HG03064 (cell line): Measurements from ENCODE around the gene GNAI2.
A peak's percentile ranks its signal among the peaks of the same experiment; 100 is the strongest.
"Not testable (repeated sequence)": the region's sequence is repeated elsewhere in the genome, so short reads cannot be mapped to it uniquely, and the experiment has no call there.

Experiments used
- ATAC-seq: cut with Tn5 transposase; IDR thresholded peaks from one replicate; pipeline ENCODE4 v1.9.1; 2021; ENCODE audit warnings: low read depth; ENCODE audit not compliant: unreplicated experiment

The GNAI2 gene

GRCh38 chr3:50221411-50222168, 14.4 kb upstream of the GNAI2 start:
- no peak for ATAC-seq

DNA sequence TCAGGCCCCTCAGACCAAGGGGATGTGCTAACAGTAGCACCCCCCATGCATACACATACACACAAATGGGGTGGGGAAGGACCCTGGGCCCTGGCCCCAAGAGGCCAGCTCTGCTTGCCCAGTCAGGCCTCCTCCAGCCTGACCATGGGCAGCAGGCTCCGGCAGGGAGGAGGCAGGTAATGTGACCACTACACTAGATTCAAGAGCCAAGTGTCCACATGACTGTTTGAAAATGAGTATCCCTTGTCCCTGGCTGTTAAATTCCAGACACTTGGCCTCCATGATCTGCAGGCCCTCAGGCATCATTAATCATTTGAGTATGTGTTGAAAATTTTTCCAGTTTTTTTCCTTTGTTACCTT, 13.9 kb upstream of the GNAI2 start:
- ATAC-seq, result no peak

- ATAC-seq, result no peak
These were observed 11.4 kb upstream of the GNAI2 start for GRCh38 chr3:50224639-50225038.

DNA sequence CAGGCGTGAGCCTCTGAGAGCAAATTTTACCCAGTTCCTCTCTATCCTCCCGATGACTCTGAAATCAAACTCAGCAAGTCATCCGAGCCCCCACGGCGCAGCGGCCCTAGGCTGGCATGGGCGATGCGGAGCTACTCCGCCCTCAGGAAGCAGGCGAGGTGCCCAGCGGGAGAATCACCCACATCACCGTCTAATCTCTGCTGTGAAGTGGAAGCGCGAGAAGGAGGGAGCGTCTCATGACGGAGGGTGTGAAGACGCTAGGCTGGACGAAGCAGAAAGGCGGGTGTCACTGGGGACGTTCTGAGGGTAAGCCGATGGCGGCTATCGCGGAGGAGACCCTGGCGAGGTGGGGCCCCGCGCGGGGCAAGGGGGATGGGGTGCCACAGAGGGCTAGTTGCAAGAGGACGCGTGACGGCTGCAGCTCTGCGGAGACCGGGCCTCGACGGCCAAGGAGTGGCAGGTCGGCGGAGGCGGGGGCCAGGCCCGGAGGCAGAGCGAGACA, 9.1 kb upstream of the GNAI2 start:
- ATAC-seq, result peak; percentile 3

GRCh38 chr3:50227390-50228183, 8.4 kb upstream of the GNAI2 start:
- peak; percentile 59 for ATAC-seq

DNA sequence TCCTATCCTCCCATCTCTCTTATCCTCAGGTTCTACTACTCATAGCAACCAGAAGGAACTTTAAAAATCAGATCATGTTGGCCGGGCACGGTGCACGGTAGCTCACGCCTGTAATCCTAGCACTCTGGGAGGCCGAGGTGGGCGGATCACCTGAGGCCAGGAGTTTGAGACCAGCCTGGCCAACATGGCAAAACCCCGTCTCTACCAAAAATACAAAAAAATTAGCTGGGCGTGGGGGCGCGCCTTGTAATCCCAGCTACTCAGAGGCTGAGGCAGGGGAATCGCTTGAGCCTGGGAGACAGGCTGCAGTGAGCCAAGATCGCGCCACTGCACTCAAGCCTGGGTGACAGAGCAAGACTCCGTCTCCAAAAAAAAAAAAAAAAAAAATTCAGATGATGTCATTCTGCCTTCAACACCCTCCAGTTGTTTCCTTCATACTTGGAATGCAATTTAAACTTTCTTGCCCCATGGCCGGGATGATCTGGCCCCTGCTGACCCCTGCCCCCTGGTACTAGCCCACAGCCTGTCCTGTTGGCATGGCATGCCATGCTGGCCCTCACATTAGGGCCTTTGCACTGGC, 7.7 kb upstream of the GNAI2 start:
- not testable (repeated sequence) for ATAC-seq

DNA sequence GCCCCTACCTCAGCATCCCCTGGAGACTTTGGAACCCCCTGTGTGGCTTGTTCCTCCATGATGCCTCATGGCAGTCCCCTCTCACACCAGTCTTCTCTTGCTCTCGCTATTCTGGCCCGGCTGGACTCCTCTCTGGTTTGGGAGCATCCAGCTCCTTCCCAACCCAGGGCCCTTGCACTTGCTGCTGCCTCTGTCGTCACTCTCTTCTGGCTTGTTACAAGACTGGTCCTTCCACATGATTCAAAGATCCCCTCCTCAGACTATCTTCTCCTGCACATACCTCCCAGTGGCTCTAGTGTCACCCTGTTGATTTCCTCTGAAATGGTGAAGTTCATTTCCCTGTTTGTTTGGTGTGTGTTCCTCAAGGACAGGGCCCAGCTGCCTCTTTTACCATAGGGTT, 6.5 kb upstream of the GNAI2 start:
- ATAC-seq, result no peak

DNA sequence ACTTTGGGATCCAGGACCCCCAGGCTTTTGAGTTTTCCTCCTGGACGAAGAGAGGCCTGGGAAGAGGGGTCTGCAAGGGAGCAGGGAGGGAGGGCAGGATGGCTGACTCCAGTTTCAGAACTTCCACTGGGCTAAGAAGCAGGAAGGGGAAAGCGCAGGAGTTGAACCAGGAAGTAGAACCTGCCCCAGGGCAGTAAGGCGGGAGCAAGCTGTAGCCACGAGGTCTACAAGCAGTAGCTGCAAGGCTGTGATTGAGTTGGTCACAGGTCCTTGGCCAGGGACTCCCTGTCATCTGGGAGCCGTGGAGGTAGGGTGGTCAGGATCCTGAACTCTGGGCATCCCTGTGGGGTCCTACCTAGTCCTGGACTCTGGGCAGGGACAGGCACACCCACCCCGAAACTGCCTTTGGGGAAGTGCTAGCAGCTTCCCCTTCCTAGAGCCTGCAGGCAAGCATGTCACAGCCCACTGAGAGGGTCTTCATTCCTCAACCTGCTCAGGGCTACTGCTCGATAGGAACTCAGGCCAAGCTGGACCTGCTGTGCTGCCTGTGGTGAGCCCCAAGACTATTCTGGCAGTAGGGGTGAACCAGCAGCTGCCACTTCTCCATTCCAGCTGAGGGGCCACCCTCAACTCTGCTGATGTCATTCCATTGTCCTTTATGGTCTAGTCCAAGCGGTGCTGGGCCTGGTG, 5.8 kb upstream of the GNAI2 start:
- ATAC-seq, result no peak

- no peak for ATAC-seq
These were observed 5.2 kb upstream of the GNAI2 start for GRCh38 chr3:50230794-50231125.

DNA sequence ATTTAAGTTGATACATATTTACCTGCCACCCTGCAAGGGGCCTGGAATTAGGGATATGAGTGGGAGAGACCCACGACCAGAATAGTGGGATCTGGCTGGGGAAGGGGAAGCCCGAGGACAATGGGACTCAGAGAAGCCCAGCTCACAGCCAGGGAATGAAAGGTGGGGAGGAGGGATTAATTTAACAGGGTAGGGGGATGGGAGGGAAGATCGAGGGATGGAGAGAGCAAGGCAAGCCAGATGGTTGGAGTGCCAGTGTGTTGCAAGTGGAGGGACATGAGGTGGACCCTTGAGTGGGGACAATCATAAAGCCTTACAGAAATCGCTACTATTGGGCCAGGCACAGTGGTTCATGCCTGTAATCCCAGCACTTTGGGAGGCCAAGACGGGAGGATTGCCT, 4.4 kb upstream of the GNAI2 start:
- no peak for ATAC-seq

GRCh38 chr3:50232303-50232702, 3.7 kb upstream of the GNAI2 start:
- no peak for ATAC-seq

GRCh38 chr3:50233176-50233575, 2.8 kb upstream of the GNAI2 start:
- ATAC-seq, result no peak

DNA sequence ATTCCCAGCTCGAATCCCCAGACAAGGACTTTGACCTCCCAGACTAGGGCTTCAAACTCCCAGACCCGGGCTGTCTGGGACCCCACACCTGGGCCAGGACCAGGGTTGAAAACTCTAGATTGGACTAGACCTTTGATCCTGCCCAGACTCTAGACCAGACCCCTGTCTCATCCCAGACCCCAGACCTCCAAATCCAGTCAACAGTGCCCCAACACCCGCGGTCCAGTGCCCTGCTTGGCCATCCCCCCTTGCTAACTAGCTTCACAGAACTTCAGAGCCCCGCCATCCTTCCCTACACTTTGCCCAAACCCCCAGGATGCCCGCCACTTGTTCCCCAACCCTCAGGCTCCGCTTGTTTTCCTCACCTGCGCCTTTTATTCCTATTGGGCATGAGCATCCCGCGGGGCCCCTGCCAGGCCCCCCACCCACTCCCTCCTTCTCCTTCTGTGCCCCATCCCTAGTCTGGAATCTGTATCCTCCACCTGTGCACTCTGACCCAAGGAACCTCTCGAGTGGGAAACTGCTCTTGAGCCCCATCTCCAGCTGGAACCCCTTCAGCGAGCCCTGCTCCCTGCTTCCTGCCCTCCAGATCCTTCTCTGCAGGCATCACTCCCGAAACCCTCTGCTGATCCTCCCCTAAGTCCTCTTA, 604 bp downstream of the GNAI2 start:
- ATAC-seq, result no peak

- ATAC-seq, result no peak
These were observed 1.2 kb downstream of the GNAI2 start for GRCh38 chr3:50237133-50237651.

DNA sequence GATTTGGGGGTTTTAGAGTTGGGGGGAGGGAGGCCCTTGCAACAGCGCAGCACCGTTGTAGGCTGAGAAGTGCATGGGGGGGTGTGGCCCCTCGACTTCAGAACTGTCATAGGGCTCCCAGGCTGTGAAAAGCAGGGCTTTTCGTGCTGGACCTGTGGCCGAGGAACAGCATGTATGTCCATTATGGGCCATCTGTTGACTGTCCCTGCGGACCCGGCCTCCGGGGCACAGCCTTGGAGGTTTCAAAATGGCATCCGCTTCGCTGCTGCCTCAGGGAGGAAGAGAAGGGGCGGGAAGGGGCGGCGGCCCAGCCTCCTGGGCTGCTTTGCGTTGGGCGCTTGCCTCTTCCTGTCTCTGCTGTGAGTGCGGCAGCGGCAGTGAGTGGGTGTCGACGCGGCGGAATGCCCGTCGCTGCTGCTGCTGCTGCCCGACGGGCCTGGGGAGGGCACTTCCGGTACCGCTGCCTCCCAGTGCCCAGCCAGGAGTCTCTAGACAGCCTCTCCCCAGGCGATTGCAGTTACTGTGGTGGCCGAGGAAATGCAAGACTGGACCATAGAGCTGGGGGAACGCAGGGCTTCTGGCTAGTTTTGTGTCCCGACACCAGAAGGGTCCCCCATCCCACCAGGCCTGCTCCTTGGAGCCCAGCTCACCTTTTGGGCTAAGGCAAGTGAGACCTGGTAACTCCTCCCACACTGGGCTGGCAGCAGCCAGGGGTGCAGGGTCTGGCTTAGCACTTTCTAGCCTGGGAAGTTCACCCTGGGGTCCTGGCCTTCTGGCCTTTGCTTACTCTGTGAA, 1.9 kb downstream of the GNAI2 start:
- peak; percentile 25 for ATAC-seq

DNA sequence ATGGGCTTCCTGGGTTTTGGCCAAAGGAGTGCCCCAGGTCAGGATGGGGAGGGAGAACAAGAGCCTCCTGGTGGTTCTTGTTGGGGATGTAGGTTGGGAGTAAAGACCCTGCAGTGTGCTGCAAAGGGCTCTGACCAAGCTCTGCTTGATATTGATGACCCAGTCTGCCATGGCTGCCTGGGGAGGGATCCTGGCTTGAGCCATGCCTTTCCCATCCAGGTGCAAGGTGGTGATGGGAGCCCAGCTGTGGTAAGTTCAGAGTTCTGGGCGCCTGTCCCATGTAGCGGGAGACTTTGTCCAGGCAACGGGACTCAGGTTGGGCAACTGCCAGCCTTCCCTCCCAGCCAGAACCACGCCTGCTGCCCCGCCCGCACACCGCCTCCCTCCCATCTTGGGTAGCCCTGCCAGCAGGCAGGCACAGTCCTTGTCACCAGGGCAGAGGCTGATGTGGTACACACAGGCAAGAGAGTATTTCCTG, 2.6 kb downstream of the GNAI2 start:
- ATAC-seq, result no peak

DNA sequence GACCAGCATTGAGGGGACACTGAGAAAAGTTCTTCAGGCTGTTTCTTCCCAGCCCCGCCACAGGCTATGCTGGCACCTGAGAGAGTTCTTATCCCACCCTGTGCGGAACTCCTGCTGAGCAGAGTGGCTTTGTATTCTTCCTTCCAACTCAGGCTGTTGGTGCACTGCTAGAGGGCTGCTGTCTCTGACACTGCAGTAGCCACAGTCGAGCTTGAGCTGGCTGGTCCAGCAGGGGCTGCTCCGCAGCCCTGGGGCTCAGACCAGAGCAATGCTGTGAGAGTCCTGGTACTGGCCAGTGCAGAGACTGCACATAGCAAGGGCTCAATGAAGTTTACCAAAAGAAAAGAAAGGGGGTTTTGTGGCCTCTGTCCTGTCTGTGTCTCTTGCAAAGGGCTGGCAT, 3.6 kb downstream of the GNAI2 start:
- no peak for ATAC-seq

DNA sequence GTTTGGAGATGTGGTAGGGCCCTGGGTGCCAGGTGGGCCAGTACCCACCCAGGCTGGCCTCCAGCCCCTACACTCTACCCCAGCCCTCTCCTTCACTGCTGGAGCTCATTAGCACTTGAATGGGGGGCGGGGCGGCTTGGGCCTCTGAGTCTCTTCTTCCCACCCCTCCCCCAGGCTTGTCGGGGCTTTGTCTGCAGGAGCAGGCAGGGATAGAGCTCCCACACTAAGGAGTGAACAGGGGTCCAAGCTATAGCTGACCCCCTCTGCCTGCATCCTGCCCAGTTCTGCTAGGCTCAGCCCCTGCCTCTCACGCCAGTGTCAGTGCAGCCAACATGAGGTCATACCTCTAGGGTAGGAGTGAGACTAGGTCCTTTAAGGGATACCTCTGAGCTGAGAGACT, 5.2 kb downstream of the GNAI2 start:
- no peak for ATAC-seq

DNA sequence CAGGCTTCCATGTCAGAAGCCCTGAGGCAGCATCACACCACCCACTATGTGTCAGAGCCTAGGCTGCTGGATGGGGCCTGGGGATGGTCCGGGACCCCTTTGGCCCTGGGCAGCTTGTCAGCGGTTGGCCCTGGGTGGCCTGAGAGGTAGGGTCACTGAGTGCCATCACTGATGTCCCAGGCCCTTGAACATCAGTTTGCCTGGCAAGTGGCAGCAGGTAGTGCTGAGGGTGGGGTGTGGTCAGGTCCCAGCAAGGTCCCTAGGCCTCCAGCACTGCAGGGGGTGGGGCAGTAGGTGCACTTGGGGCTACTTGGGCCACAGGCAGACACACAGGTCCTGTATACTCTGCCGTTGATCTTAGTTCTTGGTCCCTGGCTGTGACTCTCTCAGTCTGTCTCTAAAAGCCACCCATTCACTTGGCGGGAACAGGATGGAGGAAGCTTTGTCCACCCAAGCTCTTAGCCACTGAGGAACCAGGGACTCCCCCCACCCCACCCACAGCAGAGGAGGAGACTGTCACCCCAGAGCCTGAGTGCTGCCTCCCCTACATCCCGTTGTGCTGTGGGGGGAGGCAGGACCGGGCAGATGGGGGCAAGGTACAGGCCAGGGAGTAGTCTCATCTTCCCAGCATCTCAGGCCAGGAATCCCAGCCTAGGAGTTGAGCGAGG, 5.8 kb downstream of the GNAI2 start:
- ATAC-seq, result no peak
